H9 (cell line): ENCODE results near the gene SLC12A3. TPM values are rescaled to one million over a fixed set of nuclear protein-coding genes. Genes with fewer than 3 reads are reported as not detected.

Experiments
- DNase-seq: peaks from one replicate; pipeline ENCODE4 v3.0.0-alpha.2; 2017
- H2AFZ ChIP-seq: one replicate; pipeline ENCODE4 v1.6.1; 2013; ENCODE audit warnings: mild to moderate bottlenecking, low read length, control low read depth, moderate library complexity
- H2AK5ac ChIP-seq: 2 replicates; pipeline ENCODE4 v1.6.1; 2013; ENCODE audit warnings: low read length, control low read depth, mixed read lengths; ENCODE audit not compliant: insufficient read length
- H2BK120ac ChIP-seq: one replicate; pipeline ENCODE4 v1.6.1; 2013; ENCODE audit warnings: low read depth, mild to moderate bottlenecking, low read length, control low read depth, inconsistent platforms; ENCODE audit not compliant: poor library complexity, severe bottlenecking
- H2BK12ac ChIP-seq: 2 replicates; pipeline ENCODE4 v1.6.1; 2013; ENCODE audit warnings: low read length, control low read depth, mixed read lengths, low read depth; ENCODE audit not compliant: insufficient read length
- H2BK15ac ChIP-seq: 2 replicates; pipeline ENCODE4 v1.6.1; 2013; ENCODE audit warnings: low read depth, low read length, control low read depth
- H2BK20ac ChIP-seq: one replicate; pipeline ENCODE4 v1.6.1; 2013; ENCODE audit warnings: low read depth, mild to moderate bottlenecking, low read length, control low read depth, inconsistent platforms; ENCODE audit not compliant: poor library complexity, severe bottlenecking
- H2BK5ac ChIP-seq: 2 replicates; pipeline ENCODE4 v1.6.1; 2013; ENCODE audit warnings: low read length, control low read depth, mixed read lengths; ENCODE audit not compliant: insufficient read length
- H3K14ac ChIP-seq: 2 replicates; pipeline ENCODE4 v1.6.1; 2013; ENCODE audit warnings: low read length, control low read depth; ENCODE audit not compliant: insufficient read depth
- H3K18ac ChIP-seq: 2 replicates; pipeline ENCODE4 v1.6.1; 2013; ENCODE audit warnings: low read depth, mild to moderate bottlenecking, mixed read lengths, low read length, control low read depth; ENCODE audit not compliant: insufficient read length
- H3K23ac ChIP-seq: 2 replicates; pipeline ENCODE4 v1.6.1; 2013; ENCODE audit warnings: low read length, control low read depth, mixed read lengths, low read depth; ENCODE audit not compliant: insufficient read length
- H3K23me2 ChIP-seq: 2 replicates; pipeline ENCODE4 v1.6.1; 2013; ENCODE audit warnings: low read depth, mild to moderate bottlenecking, mixed read lengths, low read length, control low read depth; ENCODE audit not compliant: insufficient read length, poor library complexity, severe bottlenecking
- H3K27ac ChIP-seq: 2 replicates; pipeline ENCODE4 v1.5.1; 2013; ENCODE audit warnings: low read length, control low read depth, mixed read lengths, low read depth; ENCODE audit not compliant: insufficient read length
- H3K27me3 ChIP-seq: 2 replicates; pipeline ENCODE4 v1.6.1; 2013; ENCODE audit warnings: low read length, control low read depth, inconsistent platforms; ENCODE audit not compliant: insufficient read depth
- H3K4ac ChIP-seq: 2 replicates; pipeline ENCODE4 v1.6.1; 2013; ENCODE audit warnings: low read depth, mild to moderate bottlenecking, control low read depth, inconsistent platforms, low read length, moderate library complexity
- H3K4me1 ChIP-seq: 2 replicates; pipeline ENCODE4 v1.6.1; 2013; ENCODE audit warnings: low read length, control low read depth, inconsistent platforms; ENCODE audit not compliant: insufficient read depth
- H3K4me2 ChIP-seq: 2 replicates; pipeline ENCODE4 v1.6.1; 2013; ENCODE audit warnings: low read length, control low read depth, mixed read lengths; ENCODE audit not compliant: insufficient read length, insufficient read depth
- H3K56ac ChIP-seq: 2 replicates; pipeline ENCODE4 v1.6.1; 2013; ENCODE audit warnings: low read depth, mild to moderate bottlenecking, mixed read lengths, low read length, control low read depth; ENCODE audit not compliant: insufficient read length
- H3K79me1 ChIP-seq: 2 replicates; pipeline ENCODE4 v1.6.1; 2013; ENCODE audit warnings: low read depth, mild to moderate bottlenecking, moderate library complexity, low read length, control low read depth, inconsistent platforms; ENCODE audit not compliant: insufficient read depth, poor library complexity, severe bottlenecking
- H3K79me2 ChIP-seq: 2 replicates; pipeline ENCODE4 v1.6.1; 2013; ENCODE audit warnings: low read length, control low read depth, inconsistent platforms; ENCODE audit not compliant: insufficient read depth
- H3K9ac ChIP-seq: 2 replicates; pipeline ENCODE4 v1.6.1; 2013; ENCODE audit warnings: low read length, control low read depth, mixed read lengths; ENCODE audit not compliant: insufficient read length; ENCODE audit errors: extremely low read depth
- H3K9me3 ChIP-seq: one replicate; pipeline ENCODE4 v1.6.1; 2013; ENCODE audit warnings: low read depth, low read length, inconsistent platforms; ENCODE audit not compliant: control insufficient read depth
- H3T11ph ChIP-seq: one replicate; pipeline ENCODE4 v1.6.1; 2013; ENCODE audit warnings: mild to moderate bottlenecking, low read length, control low read depth, inconsistent platforms
- H4K20me1 ChIP-seq: one replicate; pipeline ENCODE4 v1.6.1; 2013; ENCODE audit not compliant: control insufficient read depth, insufficient read length, insufficient read depth
- H4K5ac ChIP-seq: 2 replicates; pipeline ENCODE4 v1.6.1; 2013; ENCODE audit warnings: low read depth, mild to moderate bottlenecking, mixed read lengths, low read length, control low read depth; ENCODE audit not compliant: insufficient read length
- H4K8ac ChIP-seq: replicated peaks from 2 replicates; pipeline ENCODE4 v1.6.1; 2013; ENCODE audit warnings: low read length, control low read depth, mixed read lengths, low read depth; ENCODE audit not compliant: insufficient read length
- H4K91ac ChIP-seq: 2 replicates; pipeline ENCODE4 v1.6.1; 2013; ENCODE audit warnings: low read depth, mild to moderate bottlenecking, moderate library complexity, mixed read lengths, low read length, control low read depth; ENCODE audit not compliant: insufficient read length
- H3K27ac Mint-ChIP-seq, 3 experiments: 2 replicates in 2 of 3; 3 replicates in 1 of 3; pipeline ENCODE4 v1.8.0; 2020 to 2021; ENCODE audit warnings: mixed read lengths in 3 of 3, mild to moderate bottlenecking in 1 of 3, moderate library complexity in 1 of 3
- H3K27me3 Mint-ChIP-seq: 2 replicates; pipeline ENCODE4 v1.8.0; 2021; ENCODE audit warnings: low read depth, mild to moderate bottlenecking, moderate library complexity, mixed read lengths
- H3K36me3 Mint-ChIP-seq, 3 experiments: 2 replicates in 2 of 3; 3 replicates in 1 of 3; pipeline ENCODE4 v1.8.0; 2020 to 2021; ENCODE audit warnings: low read depth in 3 of 3, mixed read lengths in 3 of 3; ENCODE audit not compliant: insufficient read depth in 1 of 3
- H3K4me1 Mint-ChIP-seq, 2 experiments: 2 replicates each; pipeline ENCODE4 v1.8.0; 2020; ENCODE audit warnings: mixed read lengths in 2 of 2
- H3K4me3 Mint-ChIP-seq, 2 experiments: 2 replicates in 1 of 2; 3 replicates in 1 of 2; pipeline ENCODE4 v1.8.0; 2020 to 2021; ENCODE audit warnings: mild to moderate bottlenecking in 2 of 2, mixed read lengths in 2 of 2, moderate library complexity in 1 of 2
- H3K9me3 Mint-ChIP-seq, 2 experiments: 2 replicates in 1 of 2; 3 replicates in 1 of 2; pipeline ENCODE4 v1.8.0; 2020; ENCODE audit warnings: mild to moderate bottlenecking in 2 of 2, mixed read lengths in 2 of 2, moderate library complexity in 1 of 2
- WGBS: extraction: QIAGEN DNeasy Blood & Tissue Kit; methylation state at CpG from one replicate; pipeline ENCODE4 v1.1.7; 2013; ENCODE audit warnings: missing lambda C conversion rate, low lambda C conversion rate, mixed read lengths; ENCODE audit not compliant: insufficient read length; ENCODE audit errors: extremely low coverage; 5-methylcytosine and 5-hydroxymethylcytosine counted together
- total RNA-seq: library from RNA; stranded (reverse); gene quantifications from 2 replicates; pipeline ENCODE4 v1.2.1, GENCODE V29; 2021
- TF ChIP-seq, protein P1 (sequence below): fragments of 200-600 bp; sonication (generic); conservative IDR thresholded peaks from 3 replicates; pipeline ENCODE4 v1.8.0; 2021; ENCODE audit warnings: antibody characterized with exemption, mild to moderate bottlenecking

Gene SLC12A3
- total RNA-seq, 1 experiment from 2014 or later: not detected

DNA sequence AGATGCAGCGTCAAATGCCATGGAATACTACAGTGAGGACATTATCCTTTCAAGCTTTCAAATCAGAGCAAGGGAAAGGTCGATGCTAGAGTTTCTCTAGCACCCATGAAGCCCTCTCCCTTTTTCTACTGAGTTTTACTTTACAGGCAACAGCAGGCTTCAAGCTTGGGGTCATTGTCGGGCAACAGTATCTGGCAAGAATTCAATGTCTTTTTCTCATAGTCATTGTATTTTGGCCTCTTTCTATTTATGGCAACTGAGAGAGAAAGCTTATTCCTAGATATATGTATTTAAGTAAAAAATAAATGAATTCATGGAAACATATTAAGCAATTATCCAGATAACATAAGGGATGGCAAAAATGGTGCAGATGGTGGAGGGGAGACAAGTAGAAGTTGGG is 96.4 kb downstream of the SLC12A3 start:
- H3K56ac ChIP-seq: no peak overlapping the region
- H4K5ac ChIP-seq: no peak overlapping the region
- H3K18ac ChIP-seq: no peak overlapping the region
- no peak overlapping the region for H2AK5ac ChIP-seq
- no peak overlapping the region for H4K8ac ChIP-seq
- H3K9ac ChIP-seq: no peak overlapping the region
- no peak overlapping the region for H4K91ac ChIP-seq
- Mint-ChIP-seq H3K4me1 (peaks cover 2 to 3% of the 10 kb centered on the region in 2 experiments; a peak in 2 of 4 replicates), H3K4me3 (no peak overlapping the region), H3K27me3 (peaks cover 1% of the 10 kb centered on the region), H3K9me3 (no peaks in the 10 kb centered on the region), H3K27ac (peak overlapping the region in 1 of 3 experiments; percentile 8; a peak in 1 of 7 replicates), H3K36me3 (no peaks in the 10 kb centered on the region; a peak in 1 of 7 replicates)
- no peak overlapping the region for H2BK20ac ChIP-seq
- H3K27me3 ChIP-seq: no peaks in the 10 kb centered on the region
- H3K4me1 ChIP-seq: no peaks in the 10 kb centered on the region
- WGBS: no CpG with 5 or more reads among the region's 3 CpGs
- no peak overlapping the region for H2AFZ ChIP-seq
- H3T11ph ChIP-seq: no peak overlapping the region
- H3K4me2 ChIP-seq: no peak overlapping the region
- no peak overlapping the region for H2BK15ac ChIP-seq
- TF ChIP-seq, protein P1, sequence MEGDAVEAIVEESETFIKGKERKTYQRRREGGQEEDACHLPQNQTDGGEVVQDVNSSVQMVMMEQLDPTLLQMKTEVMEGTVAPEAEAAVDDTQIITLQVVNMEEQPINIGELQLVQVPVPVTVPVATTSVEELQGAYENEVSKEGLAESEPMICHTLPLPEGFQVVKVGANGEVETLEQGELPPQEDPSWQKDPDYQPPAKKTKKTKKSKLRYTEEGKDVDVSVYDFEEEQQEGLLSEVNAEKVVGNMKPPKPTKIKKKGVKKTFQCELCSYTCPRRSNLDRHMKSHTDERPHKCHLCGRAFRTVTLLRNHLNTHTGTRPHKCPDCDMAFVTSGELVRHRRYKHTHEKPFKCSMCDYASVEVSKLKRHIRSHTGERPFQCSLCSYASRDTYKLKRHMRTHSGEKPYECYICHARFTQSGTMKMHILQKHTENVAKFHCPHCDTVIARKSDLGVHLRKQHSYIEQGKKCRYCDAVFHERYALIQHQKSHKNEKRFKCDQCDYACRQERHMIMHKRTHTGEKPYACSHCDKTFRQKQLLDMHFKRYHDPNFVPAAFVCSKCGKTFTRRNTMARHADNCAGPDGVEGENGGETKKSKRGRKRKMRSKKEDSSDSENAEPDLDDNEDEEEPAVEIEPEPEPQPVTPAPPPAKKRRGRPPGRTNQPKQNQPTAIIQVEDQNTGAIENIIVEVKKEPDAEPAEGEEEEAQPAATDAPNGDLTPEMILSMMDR: no peak
- DNase-seq: no peak
- no peak overlapping the region for H3K14ac ChIP-seq
- no peaks in the 10 kb centered on the region for H4K20me1 ChIP-seq
- no peak overlapping the region for H2BK5ac ChIP-seq
- no peak overlapping the region for H3K27ac ChIP-seq
- no peak overlapping the region for H3K4ac ChIP-seq
- H2BK120ac ChIP-seq: no peak overlapping the region
- H3K23ac ChIP-seq: no peak overlapping the region
- H3K9me3 ChIP-seq: no peaks in the 10 kb centered on the region
- H3K79me2 ChIP-seq: no peaks in the 10 kb centered on the region
- no peaks in the 10 kb centered on the region for H3K79me1 ChIP-seq
- H3K23me2 ChIP-seq: no peaks in the 10 kb centered on the region
- H2BK12ac ChIP-seq: no peak overlapping the region
